Stimulated activated CD8-positive, alpha-beta memory T cell treated with anti-CD3 and anti-CD28 coated beads, Interleukin-2, amount 100 ng/mL, for 1 hour (primary cell): ENCODE data around the gene FXYD3.

Experiments
- DNase-seq, 2 donors: peaks; one replicate each; pipeline ENCODE4 v3.0.0-alpha.2; 2020; ENCODE audit warnings: low read depth in 2 of 2

Gene FXYD3, protein sequence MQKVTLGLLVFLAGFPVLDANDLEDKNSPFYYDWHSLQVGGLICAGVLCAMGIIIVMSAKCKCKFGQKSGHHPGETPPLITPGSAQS

DNA sequence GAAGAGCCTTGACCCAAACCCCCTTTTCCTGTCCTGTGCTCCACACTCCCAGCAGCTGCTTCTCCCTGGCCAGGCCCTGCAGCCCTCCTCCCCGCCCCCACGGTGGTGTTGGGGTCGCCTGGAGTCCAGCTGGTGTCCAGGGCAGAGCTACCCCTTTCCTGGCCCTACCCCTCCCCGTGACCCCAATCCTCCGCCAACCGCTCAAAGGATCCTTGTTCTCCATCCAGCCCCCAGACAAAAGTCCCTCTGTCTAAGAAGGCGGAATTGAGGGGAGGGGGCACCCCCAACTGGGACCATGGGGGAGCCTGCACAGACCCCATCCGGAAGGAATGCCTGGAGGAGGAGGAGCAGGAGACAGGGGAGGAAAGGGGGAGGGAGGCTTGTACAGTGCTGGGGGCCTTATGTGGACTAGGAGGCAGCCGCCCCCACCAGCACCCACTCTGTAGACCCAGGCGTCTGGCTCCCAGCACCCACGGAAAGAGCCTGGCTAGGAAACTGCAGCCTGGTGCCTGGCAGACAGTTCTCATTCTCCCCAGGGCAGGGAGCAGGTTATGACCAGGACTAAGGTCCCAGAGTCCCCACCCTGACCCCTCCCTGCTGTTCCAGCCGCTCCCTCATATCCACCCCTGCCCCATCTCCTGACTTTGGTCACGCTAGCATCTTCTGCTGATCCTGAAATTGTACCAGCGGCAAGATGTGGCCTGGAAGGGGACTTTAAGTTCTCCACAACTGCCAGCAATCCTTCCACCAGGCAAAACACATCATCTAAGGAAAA lies at the start of gene FXYD3:
TSS of gene FXYD3 (plus strand) at position 647 of the 775 bp plus-strand sequence. CDS start 3,554 bp downstream, outside the sequence.
- DNase-seq, result no peak

DNA sequence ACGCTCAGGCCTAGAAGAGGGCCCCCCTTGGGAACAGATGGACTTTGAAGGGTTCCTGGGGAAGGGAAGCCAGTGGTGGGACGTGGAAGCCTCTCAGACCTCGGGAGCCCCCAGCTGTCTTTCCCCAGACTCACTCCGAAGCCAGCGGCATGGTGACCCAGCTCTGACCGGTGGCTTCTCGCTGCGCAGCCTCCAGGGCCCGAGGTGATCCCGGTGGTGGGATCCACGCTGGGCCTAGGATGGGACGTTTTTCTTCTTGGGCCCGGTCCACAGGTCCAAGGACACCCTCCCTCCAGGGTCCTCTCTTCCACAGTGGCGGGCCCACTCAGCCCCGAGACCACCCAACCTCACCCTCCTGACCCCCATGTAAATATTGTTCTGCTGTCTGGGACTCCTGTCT lies 49.5 kb upstream of the FXYD3 start:
- no peak for DNase-seq

DNA sequence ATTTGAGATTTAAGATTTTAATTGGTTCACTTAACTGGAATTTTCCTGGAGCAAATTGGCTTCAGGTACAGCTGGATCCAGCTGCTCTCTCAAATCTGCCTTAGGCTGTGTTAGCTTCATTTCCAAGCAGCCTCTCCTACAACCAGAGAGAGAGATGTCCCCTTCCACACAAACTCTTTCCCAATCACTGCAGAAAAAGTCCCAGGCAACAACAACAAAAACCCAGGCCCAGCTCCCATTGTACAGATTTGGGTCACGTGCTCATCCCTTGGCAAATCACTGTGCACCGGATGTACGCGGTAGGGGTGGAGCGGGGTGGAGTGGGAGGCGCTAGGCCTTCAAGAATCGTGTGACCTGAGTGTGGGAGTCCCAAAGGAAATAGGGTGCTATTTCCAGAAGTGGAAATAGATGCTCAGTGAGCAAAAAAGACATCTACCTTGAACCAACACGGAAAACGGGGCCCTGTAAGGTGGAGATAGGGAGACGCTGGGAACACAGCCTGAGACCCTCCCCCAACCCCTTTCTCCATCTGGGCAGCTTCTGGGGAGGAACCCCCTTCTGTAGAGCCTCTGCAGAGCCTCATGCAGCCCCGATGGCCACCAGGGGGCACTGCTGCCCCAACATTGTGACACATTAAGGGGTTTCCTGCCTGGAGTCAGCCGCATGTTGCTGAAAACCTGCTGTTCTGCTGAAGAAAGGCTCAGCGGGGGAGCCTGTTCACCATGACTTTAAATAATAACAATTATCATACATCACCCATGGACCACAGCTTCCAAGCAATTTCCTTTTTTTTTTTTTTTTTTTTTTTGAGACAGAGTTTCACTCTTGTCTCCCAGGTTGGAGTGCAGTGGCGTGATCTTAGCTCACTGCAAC lies 48.7 kb upstream of the FXYD3 start:
- peak; percentile 79 to 81 for DNase-seq

DNA sequence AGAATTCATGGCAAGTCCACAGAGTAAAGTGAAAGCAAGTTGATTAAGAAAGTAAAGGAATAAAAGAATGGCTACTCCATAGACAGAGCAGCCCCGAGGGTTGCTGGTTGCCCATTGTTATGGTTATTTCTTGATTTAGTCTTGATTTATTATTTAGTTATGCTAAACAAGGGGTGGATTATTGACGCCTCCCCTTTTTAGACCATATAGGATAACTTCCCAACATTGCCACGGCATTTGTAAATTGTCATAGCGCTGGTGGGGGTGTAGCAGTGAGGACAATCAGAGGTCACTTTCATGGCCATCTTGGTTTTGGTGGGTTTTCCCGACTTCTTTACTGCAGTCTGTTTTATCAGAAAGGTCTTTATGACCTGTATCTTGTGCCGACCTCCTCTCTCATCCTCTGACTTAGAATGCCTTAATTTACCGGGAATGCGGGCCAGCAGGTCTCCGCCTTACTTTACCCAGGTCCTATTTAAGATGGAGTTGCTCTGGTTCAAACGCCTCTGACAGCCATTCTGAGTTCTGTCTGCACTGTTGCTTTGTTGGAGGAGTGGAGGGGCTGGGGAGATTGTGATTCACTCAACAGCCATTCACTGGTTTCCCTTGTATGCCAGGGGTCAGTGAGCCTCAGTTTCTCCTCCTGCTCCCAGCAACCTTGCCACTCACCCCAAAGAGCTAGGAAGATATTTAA lies 46.5 kb upstream of the FXYD3 start:
- DNase-seq, result no peak

DNA sequence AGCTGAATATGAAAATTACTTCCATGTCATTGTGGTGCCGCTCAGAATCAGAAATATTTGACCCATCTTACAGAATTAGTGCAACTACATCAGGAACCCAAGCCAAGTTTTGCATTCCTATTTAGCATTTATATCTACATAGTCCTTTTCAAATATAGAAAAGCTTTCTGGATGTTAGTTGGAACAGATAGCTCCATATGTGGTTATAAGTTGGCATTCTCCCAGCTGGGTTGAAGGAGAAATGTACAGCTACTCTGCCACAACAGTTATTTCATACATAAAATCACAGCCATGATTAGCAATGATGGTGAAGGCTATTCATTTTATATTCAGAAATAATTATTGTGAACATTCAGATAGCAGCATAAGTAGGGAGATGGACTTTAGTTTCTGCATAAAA lies 45.9 kb upstream of the FXYD3 start:
- no peak for DNase-seq

DNA sequence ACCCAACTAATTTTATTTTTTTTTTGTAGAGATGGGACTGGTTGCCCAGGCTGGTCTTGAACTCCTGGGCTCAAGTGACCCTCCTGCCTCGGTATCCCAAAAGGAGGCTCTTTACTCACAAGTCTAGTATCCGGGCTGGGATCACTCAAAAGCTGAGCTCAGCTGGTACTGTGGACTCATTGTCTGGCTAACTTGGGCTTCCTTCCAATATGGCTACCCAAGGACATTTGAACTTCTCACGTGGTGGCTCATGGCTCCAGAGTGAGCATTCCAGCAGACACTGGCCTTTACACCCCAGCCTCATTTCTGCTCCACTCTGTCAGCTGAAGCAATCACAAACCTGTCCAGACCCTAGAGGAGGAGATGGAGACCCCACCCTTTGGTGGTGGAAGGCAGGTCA lies 45.2 kb upstream of the FXYD3 start:
- DNase-seq, result no peak

DNA sequence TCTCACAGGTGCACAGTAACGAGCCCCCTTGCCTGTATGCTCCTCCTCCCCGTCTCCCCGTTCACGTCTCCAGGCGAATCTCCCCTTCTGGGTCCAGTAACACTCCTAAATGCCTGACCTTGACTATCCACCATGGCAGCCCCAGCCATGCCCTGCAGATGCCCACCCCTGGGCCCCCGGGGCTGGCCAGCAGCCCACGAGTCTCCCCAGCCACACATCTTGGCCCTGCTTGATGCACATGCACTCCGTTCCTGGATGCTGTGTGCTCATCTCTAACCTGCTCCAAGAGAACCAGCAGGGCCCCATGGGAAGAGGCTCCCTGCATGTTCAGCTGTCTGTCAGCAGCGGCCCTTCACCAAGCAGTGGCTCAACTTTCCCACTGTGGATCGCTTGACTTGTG lies 42.1 kb upstream of the FXYD3 start:
- no peak for DNase-seq

DNA sequence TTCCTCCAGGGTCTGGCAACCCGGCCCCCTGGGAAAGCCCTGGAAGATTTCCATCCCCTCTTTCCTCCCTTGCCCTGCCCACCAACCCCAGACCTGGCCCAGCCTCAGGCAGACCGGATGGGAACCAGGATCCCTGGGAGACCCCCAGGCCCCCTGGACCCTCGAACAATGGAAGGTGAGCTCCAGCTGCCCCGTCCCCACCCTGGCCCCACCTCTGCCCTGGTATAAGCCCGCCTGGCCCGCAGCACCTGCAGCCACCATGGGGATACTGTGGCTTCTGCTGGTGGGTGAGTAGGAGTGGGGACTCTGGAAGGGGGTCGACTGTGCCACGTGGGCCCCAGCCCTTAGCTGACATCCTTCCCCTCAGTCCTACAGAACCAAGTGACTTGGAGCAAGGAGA lies 41.7 kb upstream of the FXYD3 start:
- no peak for DNase-seq

DNA sequence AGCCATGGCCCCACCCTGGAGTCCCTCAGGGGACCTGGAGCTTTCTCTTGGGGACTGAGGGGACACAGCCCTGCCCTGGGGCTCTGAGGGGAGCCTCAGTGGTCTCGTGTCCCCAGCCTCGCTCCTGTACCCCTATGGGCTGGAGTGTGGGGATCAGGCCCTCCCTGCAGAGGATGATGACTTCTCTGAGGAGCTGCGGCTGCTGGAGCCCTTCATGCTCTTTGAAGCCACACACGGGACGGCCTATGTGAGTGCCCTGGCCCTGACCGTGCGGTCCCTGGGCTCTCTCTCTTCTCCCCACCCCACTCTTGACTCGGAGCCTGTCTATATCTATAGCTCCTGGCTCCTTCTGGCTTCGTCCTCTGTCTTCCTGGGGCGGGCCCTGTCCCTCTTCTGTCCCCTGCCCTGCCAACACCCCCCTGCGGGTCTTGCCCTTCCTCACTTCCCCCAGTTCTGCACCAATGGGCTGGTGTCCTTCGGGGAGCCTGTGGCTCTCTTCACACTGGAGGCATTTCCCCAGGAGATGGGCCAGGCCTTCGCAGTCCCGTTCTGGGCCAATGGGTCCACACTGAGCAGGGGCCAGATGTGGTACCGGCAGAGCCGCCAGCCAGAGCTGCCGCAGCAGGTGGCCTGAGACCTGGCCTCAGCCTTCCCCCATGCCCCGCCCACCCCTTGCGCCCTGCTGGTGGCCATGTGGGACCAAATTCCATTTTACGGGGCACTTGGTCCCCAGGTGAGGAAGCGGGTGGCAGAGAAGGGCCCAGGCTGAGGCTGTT lies 41.0 kb upstream of the FXYD3 start:
- no peak for DNase-seq

DNA sequence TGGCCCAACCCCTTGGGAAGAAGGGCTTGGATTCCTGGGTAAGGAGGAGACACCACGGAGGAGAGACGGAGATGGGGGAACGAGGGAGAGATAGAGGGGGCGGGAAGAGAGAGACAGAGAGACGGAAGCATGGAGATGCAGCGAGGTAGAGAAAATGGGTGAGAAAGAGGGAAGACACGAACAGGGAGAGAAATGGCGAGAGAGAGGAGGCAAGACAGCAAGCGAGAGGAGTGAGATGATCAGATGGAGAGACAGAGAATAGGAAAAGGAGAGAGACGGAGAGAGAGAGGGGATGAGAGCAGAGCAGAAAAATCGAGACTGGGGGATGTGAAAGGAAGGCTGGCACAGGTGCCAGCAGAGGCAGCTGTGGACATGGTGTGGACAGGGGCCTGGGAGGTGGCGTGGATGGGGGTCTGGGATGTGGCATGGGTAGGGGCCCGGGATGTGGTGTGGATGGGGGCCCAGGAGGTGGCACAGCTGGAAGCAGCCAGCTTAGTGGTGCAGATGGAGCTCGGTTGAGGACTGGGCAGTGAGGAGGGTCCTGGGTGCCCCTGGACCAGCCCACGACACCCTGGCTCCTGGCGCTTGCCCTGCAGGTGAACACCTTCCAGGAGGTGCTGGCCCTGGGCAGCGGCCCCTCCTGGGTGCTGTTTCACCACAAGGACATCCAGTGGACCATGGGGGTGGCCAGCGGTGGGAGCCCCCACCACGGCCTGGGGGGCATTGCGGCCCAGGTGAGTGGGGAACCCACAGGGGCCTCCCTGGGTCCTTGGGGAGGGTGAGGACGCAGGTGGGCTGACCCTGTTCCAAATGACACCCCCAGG lies 40.2 kb upstream of the FXYD3 start:
- DNase-seq, result no peak

DNA sequence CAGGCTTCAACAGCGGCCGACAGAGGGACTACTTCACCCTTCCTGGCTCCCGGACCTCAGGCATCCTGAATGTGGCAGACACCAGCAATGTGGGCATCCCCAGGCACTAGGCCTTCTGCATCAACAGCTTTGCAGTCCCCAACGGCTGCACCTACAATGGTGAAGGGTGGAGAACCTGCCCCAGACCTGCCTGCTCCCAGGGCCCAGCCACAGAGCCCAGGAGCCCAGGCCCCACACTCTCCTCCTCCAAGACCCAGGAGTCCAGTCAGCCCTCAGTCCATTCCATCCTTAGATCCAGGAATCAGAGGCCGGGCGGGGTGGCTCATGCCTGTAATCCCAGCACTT lies 39.6 kb upstream of the FXYD3 start:
- no peak for DNase-seq

DNA sequence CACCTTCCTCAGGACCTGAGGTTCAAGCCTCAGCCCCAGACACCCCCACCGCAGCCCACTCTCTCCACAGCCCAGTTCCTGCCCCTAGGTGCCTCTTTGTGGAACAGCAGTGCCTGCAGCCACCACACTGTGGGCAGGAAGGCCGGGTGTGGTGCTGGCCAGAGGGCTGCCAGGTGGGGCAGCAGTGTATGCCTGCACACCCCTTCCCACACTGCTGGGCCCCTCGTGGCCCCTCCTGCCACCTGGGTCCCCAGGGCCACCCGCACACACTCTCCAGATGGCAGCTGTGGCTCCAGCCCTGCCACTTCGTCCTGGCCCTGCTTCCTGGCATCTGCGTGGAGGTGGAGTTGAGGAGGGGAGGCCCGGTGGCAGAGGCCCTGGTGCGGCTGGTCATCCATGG lies 39.0 kb upstream of the FXYD3 start:
- no peak for DNase-seq

DNA sequence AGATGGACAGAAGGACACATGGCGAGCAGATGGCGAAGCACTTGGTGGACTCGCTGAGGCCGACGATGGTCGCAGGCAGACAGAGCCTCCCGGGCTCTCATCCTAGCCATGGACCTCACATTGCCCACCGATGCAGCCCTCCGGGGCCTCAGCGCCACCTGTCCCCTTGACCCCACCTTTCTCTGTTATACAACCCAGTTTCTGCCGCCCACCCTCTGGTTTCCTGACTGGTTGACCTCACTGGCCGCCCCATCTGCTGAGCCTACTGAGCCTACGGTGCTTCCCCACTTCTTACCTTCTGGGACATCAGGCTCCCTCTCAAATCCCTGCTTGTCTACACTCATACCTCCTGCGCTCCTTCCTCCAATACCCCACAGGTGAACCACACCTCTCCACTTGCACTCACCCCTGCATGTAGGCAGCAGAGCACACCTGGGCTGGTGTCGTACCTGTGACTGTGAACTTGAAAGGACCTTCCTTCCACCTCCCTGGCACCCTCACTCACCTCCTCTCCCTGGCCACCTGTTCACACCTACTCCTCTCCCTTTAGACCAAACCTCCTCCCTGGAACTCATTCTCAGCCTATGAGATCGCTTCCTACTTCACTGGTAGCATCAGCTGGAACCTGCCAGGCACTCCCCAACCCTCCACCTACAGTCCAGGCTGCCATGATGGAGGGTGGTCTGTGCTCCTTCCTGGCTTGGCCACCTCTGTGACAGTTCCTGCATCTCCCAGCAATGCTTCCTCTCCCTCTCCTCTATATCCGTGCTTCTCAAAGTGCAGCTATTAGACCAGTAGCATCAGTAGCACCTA lies 38.0 kb upstream of the FXYD3 start:
- DNase-seq, result no peak

DNA sequence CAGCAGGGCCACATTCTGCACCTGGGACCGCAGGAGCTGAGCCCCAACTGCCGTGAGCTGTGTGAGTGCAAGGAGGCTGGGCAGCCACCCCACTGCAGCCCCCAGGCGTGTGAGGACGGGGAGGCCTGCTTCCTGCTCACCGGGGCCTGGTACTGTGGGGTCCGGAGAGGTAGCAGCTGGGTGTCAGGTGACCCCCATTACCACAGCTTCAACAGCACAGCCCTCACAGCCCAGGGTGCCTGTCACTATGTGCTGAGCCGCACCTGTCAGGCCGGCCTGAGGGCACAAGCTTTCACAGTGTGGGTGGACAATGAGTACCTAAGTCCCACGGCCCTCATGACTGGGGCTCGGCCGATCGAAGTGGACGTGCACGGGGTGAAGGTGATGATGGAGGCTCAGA lies 35.8 kb upstream of the FXYD3 start:
- DNase-seq, result no peak

DNA sequence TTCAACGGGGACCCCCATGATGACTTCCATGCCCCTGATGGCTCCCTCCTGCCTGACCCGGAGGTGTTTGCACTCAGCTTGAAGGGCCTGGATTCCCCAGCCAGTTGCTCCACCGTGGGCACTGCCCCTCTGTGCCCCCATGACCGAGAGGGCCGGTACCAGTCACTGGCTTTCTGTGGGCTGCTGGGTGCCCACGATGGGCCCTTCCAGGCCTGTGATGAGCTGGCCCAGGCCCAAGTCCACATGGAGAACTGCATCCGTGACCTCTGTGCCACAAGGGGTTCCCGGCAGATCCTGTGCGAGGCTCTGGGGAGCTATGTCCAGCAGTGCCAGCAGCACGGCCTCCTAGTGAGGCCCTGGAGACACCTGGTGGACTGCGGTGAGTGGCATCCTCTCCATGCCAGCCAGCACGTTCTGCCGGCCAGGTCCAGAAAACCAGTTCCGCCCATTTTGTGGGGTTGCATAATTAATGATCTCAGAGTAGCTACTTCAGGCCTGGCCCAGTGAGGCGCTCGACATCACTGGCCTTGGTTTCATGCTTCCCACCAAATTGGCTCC lies 34.9 kb upstream of the FXYD3 start:
- DNase-seq, result no peak

DNA sequence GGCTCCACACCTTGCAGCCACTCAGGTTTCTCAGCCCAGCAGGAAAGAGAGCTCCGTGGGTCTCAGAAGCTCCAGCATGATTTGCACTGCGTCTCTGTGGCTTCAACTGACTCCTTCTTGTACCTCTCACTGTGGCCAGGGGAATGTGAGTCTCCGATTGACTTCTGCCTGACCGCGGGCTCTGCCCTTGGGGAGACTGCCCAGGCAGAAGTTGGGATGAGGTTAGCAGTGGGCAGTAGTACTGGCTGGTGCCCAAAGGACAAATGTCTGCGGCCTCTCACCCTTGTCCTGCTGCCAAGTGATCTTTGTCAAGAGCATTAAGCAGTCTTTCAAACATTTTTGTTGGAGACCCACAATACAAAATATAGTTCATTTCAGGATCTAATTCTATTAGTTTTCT lies 34.4 kb upstream of the FXYD3 start:
- no peak for DNase-seq

DNA sequence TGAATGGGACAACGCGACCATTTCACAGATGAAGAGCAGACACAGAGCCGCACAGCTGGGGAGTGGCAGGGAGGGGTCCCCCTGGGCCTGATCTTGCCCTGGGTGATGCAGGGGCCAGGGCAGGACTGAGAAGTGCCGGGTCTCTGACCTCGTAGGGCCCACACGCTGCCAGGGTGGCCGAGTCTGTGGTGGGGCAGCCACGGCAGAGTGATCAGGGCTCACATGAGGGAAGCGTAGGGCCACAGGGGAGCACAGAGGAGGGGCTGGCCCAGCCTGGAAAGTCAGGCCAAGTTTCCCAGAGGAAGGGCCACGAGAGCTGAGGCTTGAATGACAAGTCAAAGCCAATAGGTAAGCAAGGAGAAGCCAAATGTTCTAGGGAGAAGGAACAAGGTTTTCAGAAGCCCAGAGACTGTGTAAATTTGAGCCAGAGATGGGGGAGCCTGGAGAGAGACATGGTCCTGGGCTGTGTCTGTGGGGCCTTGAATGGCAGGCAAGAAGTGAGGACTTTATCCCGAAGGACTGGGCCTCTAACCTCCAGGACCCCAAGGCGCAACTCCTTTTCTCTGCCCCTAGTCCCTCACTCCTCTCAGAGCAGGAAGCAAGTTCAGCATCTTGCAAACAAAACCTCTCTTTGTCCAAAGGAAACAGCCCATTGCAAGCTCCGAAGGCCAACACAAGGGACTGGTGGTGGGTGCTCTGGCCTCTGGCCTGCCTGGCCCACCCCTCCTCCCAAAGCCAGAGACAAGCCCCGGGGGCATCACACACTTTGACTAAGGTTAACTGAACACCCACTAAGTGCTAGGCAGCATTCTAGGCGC lies 31.7 kb upstream of the FXYD3 start:
- no peak for DNase-seq

DNA sequence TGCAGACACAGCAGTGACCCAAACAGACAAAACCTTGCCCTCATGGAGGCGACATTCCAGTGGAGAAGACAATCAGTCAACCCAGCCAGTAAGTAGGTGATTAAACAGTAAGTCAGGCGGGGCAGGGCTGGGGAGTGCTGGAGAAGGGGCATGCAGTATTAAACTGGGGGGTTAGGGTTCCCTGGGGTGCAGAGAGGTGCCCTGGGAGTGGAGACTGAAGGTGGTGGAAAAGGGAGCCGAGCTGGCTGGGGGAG lies 31.2 kb upstream of the FXYD3 start:
- no peak for DNase-seq

DNA sequence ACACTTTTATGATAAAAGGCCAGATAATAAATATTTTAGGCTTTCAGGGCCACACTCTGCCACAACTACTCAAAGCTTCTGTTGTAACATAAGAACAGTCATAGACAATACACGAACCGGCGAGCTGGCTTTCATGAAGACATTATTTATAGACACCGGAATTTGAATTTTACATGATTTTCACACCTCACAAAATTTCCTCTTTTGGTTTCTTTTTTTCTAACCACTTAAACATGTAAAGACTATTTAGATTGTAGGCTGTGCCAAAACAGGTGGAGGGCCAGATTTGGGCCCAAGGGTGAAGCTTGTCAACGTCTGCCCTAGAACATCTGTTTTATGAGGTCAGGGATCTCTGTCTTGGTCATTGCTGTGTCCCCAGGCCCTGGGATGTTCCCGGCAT lies 29.7 kb upstream of the FXYD3 start:
- DNase-seq, result no peak
